HG03571 (cell line): ENCODE measurements around the gene UBTF.
A peak's percentile ranks its signal among the peaks of the same experiment; 100 is the strongest.
"Not testable (repeated sequence)": the region's sequence is repeated elsewhere in the genome, so short reads cannot be mapped to it uniquely, and the experiment has no call there.

ENCODE experiments used
- ATAC-seq: cut with Tn5 transposase; IDR thresholded peaks from one replicate; pipeline ENCODE4 v1.9.1; 2021; ENCODE audit not compliant: unreplicated experiment

Gene UBTF

DNA sequence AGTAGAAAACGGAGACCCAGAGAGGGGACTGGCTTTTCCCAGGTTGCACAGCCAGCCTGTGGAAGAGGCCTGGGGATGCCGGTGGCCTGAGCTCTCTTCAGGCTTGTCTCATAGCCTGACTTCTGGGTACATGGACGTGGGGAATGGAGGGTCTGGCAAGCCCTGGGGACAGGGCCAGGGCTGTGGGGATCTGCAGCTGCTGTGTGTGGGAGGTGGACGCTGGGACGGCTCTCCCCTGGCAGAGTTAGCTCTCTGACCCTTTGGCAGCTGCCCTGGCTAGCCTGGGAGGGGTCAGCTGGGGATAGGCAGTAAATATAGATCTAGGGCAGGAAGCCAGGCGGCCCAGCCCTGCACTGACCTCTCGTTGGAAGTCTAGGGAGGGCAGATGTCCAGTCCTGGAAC is 28.0 kb upstream of the UBTF start:
- ATAC-seq: no peak

DNA sequence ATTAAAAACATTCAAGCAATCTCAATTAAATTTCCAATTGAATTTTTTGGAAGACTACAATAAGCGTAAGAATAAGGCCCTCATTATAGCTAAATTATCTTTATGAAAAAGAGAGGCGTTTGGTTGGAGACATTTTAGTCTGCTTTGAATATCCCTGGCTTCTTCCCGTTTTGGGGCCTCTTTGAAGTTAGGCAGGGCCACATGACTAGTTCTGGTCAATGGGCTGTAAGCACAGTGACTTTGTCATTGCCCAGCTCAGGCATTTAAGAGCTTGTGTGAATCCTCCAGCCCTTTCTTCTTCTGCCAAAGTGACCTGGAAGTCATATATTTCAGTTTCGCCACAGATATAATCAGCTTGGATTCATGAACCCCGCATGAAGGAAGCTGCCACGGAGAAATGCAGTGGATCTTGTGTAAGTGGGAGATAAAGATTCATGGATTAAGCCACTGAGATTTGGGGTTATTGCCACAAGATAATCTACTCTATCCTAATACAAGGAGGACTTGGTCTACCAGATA is 21.7 kb upstream of the UBTF start:
- no peak for ATAC-seq

DNA sequence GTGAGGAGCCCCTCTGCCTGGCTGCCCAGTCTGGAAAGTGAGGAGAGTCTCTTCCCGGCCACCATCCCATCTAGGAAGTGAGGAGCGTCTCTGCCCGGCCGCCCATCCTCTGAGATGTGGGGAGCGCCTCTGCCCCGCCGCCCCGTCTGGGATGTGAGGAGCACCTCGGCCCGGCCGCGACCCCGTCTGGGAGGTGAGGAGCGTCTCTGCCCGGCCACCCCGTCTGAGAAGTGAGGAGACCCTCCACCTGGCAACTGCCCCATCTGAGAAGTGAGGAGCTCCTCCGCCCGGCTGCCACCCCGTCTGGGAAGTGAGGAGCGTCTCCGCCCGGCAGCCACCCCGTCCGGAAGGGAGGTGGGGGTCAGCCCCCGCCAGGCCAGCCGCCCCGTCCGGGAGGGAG is 18.4 kb upstream of the UBTF start:
- not testable (repeated sequence) for ATAC-seq

DNA sequence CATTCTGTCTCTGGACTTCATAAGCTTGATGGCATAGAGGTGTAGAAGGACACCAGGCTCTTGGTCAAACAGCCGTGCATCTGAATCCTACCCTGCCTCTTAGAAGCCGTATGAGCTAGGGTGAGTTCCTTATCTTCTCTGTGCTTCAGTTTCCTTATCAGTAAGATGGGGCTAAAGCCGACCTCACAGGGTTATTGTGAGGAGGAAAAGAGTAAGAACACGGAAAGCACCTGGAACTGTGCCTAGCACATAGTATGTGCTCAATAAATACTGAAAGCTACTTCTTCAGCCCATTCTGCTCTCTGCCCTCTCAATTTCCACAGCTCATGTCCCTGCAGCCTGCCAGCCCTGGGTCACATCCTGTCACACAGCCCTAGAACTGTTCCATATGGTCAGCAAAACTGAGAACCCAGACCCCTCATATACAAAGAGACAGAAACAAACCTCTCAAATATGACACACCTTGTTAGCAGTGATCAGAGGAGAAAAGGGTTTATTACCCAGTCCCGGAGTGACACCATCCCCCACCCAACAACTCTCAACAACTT is 17.0 kb upstream of the UBTF start:
- no peak for ATAC-seq

DNA sequence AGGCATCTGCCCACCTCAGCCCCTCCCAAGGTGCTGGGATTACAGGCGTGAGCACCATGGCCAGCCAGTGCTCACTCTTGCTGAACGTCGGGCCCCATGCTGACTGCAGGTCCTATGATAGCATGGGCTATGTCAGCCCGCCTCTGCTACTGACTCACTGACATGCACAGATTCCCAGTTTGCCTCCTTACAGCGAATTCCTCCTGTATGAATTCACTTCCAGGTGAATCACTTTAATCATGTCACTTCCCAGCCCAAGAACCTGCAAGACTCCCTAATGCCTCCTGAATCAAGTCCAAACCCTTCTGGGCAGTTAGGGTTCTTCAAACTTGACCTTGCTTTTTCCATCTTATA is 16.1 kb upstream of the UBTF start:
- ATAC-seq: no peak

DNA sequence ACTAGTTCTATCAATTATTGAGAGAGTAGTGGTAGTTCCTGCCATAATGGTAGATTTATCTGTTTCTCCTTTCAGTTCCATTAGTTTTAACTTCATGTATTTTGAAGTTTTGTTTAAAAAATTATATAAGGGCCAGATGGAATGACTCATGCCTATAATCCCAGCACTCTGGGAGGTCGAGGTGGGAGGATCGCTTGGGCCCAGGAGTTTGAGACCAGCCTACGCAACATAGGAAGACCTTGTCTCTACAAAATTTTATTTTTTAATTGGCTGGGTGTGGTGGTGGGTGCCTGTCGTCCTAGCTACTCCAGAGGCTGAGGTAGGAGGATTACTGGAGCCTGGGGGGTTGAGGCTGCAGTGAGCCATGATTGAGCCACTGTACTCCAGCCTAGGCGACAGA is 14.1 kb upstream of the UBTF start:
- ATAC-seq: no peak

DNA sequence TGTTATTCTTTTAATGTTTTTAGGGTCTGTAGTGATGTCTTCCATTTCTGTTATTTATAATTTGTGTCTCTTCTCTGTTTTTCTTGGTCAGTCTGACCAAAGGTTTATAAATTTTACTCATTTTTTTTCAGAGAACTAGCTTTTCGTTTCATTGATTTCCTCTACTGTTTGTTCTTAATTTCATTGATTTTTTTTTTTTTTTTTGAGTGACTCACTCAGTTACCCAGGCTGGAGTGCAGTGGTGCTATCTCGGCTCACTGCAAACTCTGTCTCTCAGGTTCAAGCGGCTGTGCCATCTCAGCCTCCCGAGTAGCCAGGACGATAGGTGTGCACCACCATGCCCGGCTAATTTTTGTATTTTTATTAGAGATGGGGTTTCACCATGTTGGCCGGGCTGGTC is 12.6 kb upstream of the UBTF start:
- no peak for ATAC-seq

DNA sequence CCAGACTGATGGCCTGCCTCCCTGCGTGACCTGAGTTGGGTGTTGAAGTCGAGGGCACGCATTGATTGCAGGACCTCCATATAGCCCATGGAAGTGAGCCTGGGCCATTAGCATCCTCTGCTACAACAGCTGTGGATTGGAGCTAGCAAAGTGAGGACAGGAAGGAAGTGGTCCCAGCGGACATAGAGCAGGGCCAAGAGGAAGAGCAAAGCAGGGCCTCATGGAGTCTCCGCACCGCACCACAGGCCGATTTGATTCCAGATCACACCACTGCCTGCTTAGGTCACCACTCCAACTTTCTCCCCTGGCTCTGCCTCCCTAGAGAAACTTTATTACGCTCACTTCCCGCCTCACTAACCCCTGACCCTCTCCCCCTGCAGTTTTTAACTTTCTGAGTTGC is 10.7 kb upstream of the UBTF start:
- no peak for ATAC-seq

DNA sequence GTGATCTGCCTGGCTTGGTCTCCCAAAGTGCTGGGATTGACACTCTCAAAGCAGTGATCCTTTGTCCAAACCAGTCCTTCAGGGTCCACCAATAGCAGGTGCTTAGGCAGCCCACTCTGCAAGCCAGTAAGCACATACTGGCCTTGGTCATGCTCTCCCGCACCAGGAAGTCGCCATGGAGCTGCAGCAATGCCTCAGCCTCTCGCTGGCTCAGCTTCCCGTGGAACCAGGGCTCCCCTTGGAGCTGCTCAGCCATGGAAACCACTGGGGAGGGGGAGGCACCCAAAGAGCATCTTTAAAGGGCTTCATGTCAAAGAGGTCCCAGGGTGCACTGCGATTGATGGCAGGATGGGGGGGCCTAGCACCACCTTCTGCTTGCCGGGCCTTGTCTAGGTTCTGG is 9.6 kb upstream of the UBTF start:
- no peak for ATAC-seq

DNA sequence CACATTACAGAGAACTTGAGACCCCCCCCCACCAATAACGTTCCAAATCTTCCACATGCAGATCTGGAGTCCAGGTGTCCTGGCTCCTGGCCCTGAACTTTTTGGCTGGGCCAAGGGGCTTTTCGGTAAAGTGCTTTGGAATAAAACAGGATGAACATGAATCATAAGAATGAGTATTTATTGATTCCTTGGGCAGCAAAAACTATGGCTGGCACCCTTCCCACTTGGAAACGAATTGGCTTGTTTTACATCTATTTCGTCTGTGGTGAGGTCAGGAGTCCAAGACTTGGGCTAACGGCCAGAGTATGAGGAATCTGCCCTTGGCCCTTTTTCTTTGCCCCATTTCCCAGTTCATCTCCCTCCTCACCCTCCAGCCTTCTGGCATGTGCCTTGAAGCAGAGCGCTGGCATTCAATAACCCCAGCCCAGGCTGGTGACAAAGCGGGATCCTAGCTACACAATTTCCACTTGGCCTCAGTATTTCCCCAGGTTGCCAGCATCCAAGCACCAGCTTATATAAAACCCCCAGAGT is 4.1 kb upstream of the UBTF start:
- ATAC-seq: no peak

DNA sequence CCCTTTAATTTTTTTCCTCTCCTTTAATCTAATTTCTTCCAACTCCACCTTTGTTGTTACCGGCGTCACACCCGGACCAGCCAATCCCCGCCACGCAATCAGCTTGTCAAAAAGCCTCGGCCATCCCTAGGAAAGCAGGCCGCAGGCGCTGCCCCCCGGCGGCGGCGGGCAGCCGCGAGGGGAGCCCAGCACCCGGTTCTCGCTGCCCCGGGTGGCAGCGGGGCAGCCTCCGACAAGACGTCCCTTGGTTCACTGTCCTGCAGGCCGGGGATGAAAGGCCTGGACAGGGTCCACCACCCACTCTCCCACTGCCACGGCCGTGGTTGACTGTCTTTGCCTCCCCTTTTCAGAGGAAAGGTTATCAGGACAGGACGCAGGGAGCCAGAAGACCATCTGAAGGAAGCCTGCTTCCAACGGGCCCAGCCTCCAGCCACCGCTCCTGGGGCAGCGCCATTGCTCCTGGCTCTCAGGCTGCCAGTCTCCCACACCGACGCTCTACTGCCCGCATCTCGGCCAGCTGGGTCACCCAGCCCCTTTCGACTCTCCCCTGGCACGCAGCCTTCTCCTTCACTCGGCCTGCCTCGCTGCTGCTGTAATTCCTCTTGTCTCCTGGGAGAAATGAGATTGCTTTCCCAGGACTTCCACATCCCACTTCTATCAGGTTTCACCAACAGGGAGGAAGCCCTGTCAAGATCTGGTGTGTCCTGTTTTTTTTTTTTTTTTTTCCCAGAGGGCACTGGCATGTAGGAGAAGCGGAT is 2.8 kb upstream of the UBTF start:
- ATAC-seq: no peak

DNA sequence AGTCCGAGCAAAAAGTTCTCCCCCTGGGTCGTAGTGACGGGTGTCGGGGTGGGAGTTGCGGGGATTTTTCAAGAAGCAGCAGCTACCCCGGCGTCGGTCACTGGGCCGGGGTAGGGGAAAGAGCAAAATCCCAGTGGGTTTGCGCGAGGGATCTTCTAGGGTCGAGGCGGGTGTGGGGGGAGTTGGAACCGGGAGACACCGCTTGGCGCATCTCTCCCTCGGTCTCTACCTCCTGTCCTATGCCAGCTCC is 2.3 kb upstream of the UBTF start:
- ATAC-seq: no peak

DNA sequence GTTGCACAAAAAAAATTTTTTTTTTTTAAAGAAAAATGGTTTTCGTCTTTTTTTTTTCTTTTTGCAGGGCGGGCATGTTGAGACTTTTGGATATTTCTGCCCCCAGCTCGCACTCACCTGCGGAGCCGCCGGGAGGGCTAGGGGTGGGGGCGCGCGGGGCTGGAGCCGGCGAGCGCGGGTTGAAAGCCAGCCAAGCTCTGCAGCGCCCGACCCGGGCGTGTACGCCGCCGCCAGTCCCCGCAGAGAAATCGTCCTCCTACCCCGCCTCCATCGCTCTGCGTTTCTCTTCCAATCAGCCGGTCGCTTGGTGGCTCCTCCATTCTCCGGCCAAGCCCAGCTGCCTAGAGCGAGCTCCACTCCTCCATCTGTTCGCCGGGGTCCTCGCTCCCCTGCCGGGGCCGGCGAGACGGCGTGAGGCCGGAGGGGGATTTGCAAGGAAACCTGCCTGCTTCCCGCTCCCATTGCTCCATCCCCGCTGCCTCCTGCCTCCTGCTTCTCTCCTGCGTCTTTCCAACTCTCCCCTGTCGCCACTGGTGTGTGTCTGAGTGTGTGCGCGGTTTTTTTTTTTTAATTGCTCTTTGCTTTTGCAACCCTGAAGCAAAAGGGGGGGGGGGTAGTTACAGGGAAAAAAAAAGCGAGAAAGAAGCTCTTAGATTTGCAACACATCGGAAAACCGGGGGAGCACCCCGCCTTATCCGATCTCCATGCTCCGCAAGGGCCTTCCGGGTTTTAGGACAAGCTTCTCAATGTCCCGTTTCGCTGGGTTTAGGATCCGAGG is 1.8 kb upstream of the UBTF start:
- ATAC-seq: no peak

DNA sequence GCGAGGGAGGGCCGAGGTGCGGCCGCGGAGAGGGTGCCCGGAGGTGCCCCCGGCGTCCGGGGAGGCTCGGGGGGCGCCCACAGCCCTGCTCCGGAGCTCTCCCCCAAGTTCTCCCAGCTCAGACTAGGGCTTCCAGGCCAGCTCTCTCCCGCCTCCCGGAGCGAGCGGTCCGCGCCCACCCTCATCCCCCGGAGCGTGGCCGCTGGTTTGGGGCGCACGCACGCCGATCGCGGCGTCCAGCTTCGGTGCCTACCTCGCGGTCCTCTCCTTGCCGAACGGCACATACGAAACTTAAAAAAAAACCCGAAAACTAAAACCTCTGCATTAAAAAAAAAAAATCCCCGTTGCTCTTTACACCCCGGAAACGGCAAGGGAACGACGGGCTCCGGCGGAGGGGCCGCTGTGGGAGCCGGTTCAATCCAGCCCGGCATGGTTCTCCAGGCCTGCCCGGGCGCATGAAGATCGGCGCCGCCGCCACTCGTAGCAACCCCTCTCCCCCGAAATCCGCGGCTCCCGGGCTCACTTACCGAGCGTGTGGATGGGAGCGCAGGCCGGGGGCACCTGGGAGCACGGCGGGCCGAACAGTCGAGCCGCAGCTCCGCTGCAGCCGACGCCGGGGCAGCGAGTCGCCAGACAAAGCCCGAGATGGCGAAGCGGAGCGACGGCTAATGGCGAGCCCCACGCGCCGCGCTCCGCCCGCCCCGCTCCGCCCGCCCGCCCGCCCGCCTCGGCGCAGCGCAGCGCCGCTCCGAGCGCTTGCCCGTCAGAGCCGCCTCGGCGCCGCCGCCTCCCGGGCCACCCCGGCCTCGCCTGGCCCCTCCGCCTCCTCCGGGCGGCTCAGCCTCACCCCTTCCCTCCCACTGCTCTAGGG is 973 bp upstream of the UBTF start:
- no peak for ATAC-seq

DNA sequence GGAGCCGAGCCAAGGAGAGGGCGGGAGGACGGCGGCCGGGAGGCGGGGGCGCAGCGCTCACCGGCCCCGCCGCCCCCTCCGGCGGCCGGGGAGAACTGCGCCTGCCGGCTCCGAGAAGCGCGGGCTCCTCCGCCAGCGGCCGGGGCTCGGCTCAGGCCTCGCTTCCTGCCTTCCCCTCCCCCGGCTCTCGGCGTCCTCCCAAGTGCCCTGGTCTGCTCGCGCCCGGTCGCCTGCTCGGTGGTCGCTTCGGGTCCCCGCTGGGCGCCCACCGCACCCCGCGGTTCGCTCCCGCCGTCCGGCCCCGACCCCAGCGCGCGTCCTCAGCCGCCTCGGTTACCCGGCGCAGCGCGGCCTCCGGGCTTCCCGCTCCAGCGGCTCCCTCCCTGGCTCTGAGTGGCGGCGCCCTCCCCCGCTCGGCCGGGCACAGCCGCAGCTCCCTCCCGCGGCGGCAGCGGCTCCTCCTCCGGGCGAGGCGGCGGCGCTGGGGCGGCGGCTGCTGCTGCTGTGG is 313 bp downstream of the UBTF start:
- peak; percentile 28 for ATAC-seq

DNA sequence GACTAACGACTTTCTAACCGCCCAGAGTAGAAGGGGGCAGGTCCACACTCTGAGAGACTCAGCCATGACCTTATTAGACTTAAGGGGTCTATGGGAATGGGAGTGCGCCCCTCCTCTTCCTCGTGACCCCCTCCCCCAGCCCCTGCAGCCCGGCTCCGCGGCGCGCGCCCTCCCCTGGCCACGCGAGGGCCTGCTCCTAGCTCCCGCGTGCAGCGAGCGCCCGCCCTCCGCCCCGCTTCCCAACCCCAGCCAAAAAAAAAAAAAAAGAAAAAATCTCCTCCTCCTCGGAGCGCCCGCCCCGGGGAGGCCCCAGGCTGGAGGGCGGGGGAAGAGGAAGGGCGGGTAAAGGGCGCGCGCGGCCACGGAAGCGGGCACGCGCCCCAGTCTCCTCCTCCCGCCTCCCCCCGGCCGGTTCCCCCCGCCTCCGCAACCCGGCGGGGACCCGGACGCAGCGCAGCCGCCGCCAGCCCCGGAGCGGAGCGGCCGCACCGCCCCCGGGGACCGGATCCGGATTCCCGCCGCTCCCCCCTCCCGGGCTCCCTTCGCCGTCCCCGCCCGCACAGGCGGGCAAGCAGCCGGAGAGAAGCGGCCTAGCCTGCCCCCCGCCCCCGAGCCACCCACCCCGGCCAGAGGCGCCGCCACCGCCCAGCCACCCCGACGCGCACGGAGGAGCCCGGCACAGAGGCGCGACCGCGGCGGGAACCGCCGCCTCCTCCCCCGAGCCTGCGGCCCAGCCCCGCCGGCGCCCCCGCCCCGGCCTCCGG is 949 bp downstream of the UBTF start:
- ATAC-seq: peak; percentile 30

DNA sequence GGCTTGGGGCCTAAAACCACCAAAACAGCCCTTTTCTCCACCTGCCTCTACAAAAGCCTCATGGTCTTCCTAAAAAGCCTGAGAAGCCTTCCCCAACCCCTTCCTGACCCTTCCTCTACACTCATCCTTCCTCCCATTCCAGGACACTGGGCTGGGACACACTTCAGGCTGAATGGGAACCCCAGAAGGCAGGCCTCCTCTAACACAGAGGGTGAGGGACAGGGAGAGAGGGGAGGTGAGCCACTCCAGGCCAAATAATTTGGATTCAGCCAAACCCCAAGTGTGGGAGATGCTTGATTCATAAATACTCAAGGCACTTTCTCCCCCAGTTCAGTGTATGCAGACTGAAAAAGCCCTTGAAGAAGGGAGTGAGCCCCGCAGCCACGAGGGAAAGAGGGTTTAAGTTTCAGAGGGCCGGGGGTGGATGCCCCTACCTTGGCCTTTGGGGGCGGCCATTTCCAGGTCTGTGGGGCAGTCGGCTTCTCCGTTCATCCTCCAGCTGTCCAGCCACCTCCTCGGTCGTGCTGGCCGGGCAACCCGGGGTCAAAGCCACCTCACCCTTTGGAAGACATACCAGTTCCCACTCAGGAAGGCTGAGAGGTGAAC is 1.6 kb downstream of the UBTF start:
- no peak for ATAC-seq

DNA sequence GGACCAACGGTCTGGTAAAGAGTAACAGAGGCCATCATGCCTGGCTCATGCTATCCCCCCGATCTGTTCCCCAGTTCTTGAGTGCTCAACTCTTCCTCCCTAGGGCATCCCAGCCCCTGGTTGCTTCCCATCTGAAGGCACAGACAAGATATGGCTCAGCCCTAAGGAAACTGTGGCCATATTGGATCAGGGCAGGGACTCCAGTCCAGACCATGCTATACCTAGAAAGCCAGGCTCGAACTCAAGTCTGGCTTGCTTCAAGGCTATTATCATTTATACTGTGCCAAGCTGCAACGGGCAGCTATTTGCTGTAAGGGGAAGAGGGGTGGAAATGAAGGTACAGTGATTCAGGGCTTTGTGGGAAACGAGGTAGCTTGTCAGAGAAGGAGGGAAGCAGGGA is 2.8 kb downstream of the UBTF start:
- ATAC-seq: no peak

DNA sequence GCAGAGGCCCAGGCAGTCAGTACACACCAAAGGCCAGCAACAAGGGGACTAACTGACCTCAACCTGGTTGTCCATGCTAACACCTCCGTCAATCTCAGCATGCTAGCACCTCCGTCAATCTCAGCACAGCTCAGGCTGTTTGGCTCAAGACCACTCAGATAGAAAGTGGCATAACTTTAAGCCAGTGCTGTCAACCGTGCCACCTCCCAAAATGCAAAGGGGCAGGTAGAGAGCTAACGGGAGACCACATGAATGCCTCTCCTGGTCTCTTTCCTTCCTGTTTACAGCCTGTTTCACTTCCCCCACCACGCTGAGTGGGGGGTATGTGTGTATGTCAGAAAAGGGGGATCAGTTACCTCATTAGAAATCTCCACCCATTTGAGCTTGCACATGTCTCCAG is 3.3 kb downstream of the UBTF start:
- no peak for ATAC-seq

DNA sequence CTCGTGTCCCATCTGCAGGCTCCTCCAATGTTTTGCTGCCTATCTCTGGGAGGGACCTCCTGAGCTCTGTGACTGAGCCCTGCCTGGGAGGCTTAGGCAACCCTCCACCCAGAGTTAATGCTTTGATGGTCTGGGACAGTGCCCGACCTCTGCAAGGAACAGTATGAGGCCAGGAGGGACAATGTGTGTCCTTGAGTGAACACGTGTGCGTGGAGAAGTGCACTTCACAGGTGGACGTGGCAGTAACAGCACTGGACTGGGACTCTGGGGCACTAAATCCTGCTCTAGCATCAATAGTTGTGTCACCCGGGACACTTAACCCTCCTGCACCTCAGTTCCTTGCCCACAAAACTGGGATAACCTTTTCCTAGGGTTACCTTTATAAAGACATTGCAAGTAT is 4.6 kb downstream of the UBTF start:
- ATAC-seq: no peak
